Esophagus muscularis mucosa (tissue), 4 donors: ENCODE results near the gene SAT2.

Experiments
- CTCF ChIP-seq, 3 experiments: fragments of 200-600 bp in 2 of 3; fragments of 450-650 bp in 1 of 3; sonication (generic) in 2 of 3; IDR thresholded peaks; one replicate each; pipeline ENCODE4 v1.5.1; 2017 to 2019; ENCODE audit warnings: antibody characterized with exemption in 3 of 3, mild to moderate bottlenecking in 2 of 3, moderate library complexity in 1 of 3
- EP300 ChIP-seq: sonication (generic); formaldehyde crosslinking; IDR thresholded peaks from one replicate; pipeline ENCODE4 v1.6.1; 2017; ENCODE audit warnings: antibody characterized with exemption
- POLR2A ChIP-seq: fragments of 450-650 bp; IDR thresholded peaks from one replicate; pipeline ENCODE4 v1.6.1; 2017; ENCODE audit warnings: antibody characterized with exemption, moderate library complexity, mild to moderate bottlenecking, low read depth

GRCh38 chr17:7674934-7675333 is 47.3 kb upstream of the SAT2 start:
- TF ChIP-seq CTCF (IDR thresholded peaks at IDR 0.05) = no peak
- TF ChIP-seq POLR2A = no peak
- no peak for TF ChIP-seq EP300
